ENCODE measurements around the gene SRI.

- TF ChIP-seq CTCF (optimal IDR thresholded peaks at IDR 0.05 in 1 of 3, IDR thresholded peaks at IDR 0.05 in 1 of 3, conservative IDR thresholded peaks at IDR 0.05 in 1 of 3; ENCODE audit: extremely low read depth in 1 of 3, insufficient read depth in 2 of 3, low read length in 3 of 3) (no peak), EZH2 (IDR thresholded peaks at IDR 0.05; ENCODE audit: low read length) (no peak)
These were observed 5.4 kb downstream of the SRI start for GRCh38 chr7:88214456-88214855.
